ENCODE results near the gene GINS3. TPM values are rescaled to one million over a fixed set of nuclear protein-coding genes. Genes with fewer than 3 reads are reported as not detected.

Gene GINS3
- total RNA-seq = 8.1 and 11.8 TPM in 2 replicates

- peak; percentile 78 to 91 for DNase-seq (ENCODE audit: low read depth in 2 of 2)
These were observed at the start of gene GINS3 for GRCh38 chr16:58392215-58393137. Gene GINS3 (plus strand): TSS chr16:58392471. CDS start chr16:58392602, 131 bp downstream.

GRCh38 chr16:58343562-58343961, 48.7 kb upstream of the GINS3 start:
- DNase-seq (ENCODE audit: low read depth in 2 of 2) = no peak

GRCh38 chr16:58345574-58346354, 46.5 kb upstream of the GINS3 start:
- DNase-seq (ENCODE audit: low read depth in 2 of 2) = peak in 1 of 2 donors; percentile 6

- no peak for DNase-seq (ENCODE audit: low read depth in 2 of 2)
These were observed 45.4 kb upstream of the GINS3 start for GRCh38 chr16:58346831-58347371.

- no peak for DNase-seq (ENCODE audit: low read depth in 2 of 2)
These were observed 43.3 kb upstream of the GINS3 start for GRCh38 chr16:58348986-58349385.

- DNase-seq (ENCODE audit: low read depth in 2 of 2) = no peak
These were observed 39.6 kb upstream of the GINS3 start for GRCh38 chr16:58352690-58353089.

- DNase-seq (ENCODE audit: low read depth in 2 of 2) = no peak
These were observed 32.1 kb upstream of the GINS3 start for GRCh38 chr16:58360041-58360634.

GRCh38 chr16:58361726-58362125, 30.5 kb upstream of the GINS3 start:
- DNase-seq (ENCODE audit: low read depth in 2 of 2) = no peak

GRCh38 chr16:58363746-58364393, 28.4 kb upstream of the GINS3 start:
- no peak for DNase-seq (ENCODE audit: low read depth in 2 of 2)

GRCh38 chr16:58365623-58366022, 26.6 kb upstream of the GINS3 start:
- no peak for DNase-seq (ENCODE audit: low read depth in 2 of 2)

GRCh38 chr16:58366247-58367031, 25.8 kb upstream of the GINS3 start:
- DNase-seq (ENCODE audit: low read depth in 2 of 2) = peak in 1 of 2 donors; percentile 70

- DNase-seq (ENCODE audit: low read depth in 2 of 2) = no peak
These were observed 25.0 kb upstream of the GINS3 start for GRCh38 chr16:58367252-58367651.

- no peak for DNase-seq (ENCODE audit: low read depth in 2 of 2)
These were observed 20.4 kb upstream of the GINS3 start for GRCh38 chr16:58371841-58372240.

- no peak for DNase-seq (ENCODE audit: low read depth in 2 of 2)
These were observed 16.9 kb upstream of the GINS3 start for GRCh38 chr16:58375386-58375785.

- DNase-seq (ENCODE audit: low read depth in 2 of 2) = peak; percentile 60 to 64
These were observed 14.3 kb upstream of the GINS3 start for GRCh38 chr16:58377932-58378331.

GRCh38 chr16:58378401-58378800, 13.9 kb upstream of the GINS3 start:
- DNase-seq (ENCODE audit: low read depth in 2 of 2) = peak in 1 of 2 donors; percentile 65

GRCh38 chr16:58379736-58380135, 12.5 kb upstream of the GINS3 start:
- DNase-seq (ENCODE audit: low read depth in 2 of 2) = no peak

GRCh38 chr16:58381661-58382060, 10.6 kb upstream of the GINS3 start:
- no peak for DNase-seq (ENCODE audit: low read depth in 2 of 2)

GRCh38 chr16:58384437-58385055, 7.7 kb upstream of the GINS3 start:
- no peak for DNase-seq (ENCODE audit: low read depth in 2 of 2)

- DNase-seq (ENCODE audit: low read depth in 2 of 2) = no peak
These were observed 7.0 kb upstream of the GINS3 start for GRCh38 chr16:58385218-58385773.

Data from dermis microvascular lymphatic vessel endothelial cell (primary cell).